Sigmoid colon (tissue), 7 donors: Measurements from ENCODE around the gene CEP44. TPM values are rescaled to one million over a fixed set of nuclear protein-coding genes. Genes with fewer than 3 reads are reported as not detected.
"Not testable (repeated sequence)": the region's sequence is repeated elsewhere in the genome, so short reads cannot be mapped to it uniquely, and the experiment has no call there.

Source experiments
- DNase-seq: peaks from one replicate; pipeline ENCODE4 v3.0.0-alpha.2; 2019
- H3K27ac ChIP-seq, 4 donors: fragments of 200-600 bp; sonication (generic); one replicate each; pipeline ENCODE4 v1.5.1; 2016 to 2019; ENCODE audit warnings: mild to moderate bottlenecking in 1 of 4
- H3K27me3 ChIP-seq, 3 donors: fragments of 200-600 bp; sonication (generic); one replicate each; pipeline ENCODE4 v1.5.1; 2019; ENCODE audit warnings: mild to moderate bottlenecking in 1 of 3
- H3K36me3 ChIP-seq, 4 donors: fragments of 200-600 bp; sonication (generic); one replicate each; pipeline ENCODE4 v1.5.1; 2016 to 2019
- H3K4me1 ChIP-seq, 4 donors: fragments of 200-600 bp; sonication (generic); one replicate each; pipeline ENCODE4 v1.5.1; 2017 to 2019
- H3K4me3 ChIP-seq, 4 donors: fragments of 200-600 bp; sonication (generic); one replicate each; pipeline ENCODE4 v1.5.1; 2017 to 2019; ENCODE audit warnings: mild to moderate bottlenecking in 2 of 4, moderate library complexity in 1 of 4
- H3K9me3 ChIP-seq, 4 donors: fragments of 200-600 bp in 3 of 4; sonication (generic) in 3 of 4; one replicate each; pipeline versions ENCODE4 v1.5.1 to v1.6.1; 2013 to 2019
- CTCF ChIP-seq, 4 experiments: fragments of 450-650 bp in 3 of 4; fragments of 200-600 bp in 1 of 4; IDR thresholded peaks; one replicate each; pipeline ENCODE4 v1.5.1; 2016 to 2019; ENCODE audit warnings: antibody characterized with exemption in 4 of 4, mild to moderate bottlenecking in 3 of 4, moderate library complexity in 2 of 4
- EP300 ChIP-seq, 4 donors: sonication (generic); formaldehyde crosslinking; IDR thresholded peaks; one replicate each; pipeline ENCODE4 v1.6.1; 2017; ENCODE audit warnings: antibody characterized with exemption in 4 of 4
- POLR2A ChIP-seq, 2 donors: fragments of 450-650 bp; IDR thresholded peaks; one replicate each; pipeline ENCODE4 v1.6.1; 2016; ENCODE audit warnings: antibody characterized with exemption in 2 of 2, mild to moderate bottlenecking in 2 of 2, moderate library complexity in 2 of 2
- POLR2AphosphoS5 ChIP-seq, 4 donors: sonication (generic); formaldehyde crosslinking; IDR thresholded peaks; one replicate each; pipeline ENCODE4 v1.6.1; 2017; ENCODE audit warnings: antibody characterized with exemption in 4 of 4
- WGBS, 2 donors: extraction: QIAGEN DNeasy Blood & Tissue Kit; methylation state at CpG; one replicate each; pipeline ENCODE4 v1.1.7; 2013; 5-methylcytosine and 5-hydroxymethylcytosine counted together
- intact Hi-C: fragments of 100-400 bp; cut with DNase I; formaldehyde crosslinking; loops from one replicate; pipeline ENCODE4 v1.15.1; 2023
- polyA plus RNA-seq, 3 donors: library from polyadenylated mRNA; stranded (reverse); fragments of 200-250 nt; gene quantifications; one replicate each; pipeline ENCODE4 v1.2.3, GENCODE V29; 2013
- total RNA-seq, 4 donors: library from RNA; depleted of rRNA; stranded (reverse); fragments of >200 nt; gene quantifications; one replicate each; pipeline ENCODE4 v1.1.0, GENCODE V29; 2016
- donor health status: healthy with polysubstance abuse.
- donor health status: Bipolar disorder and iron deficiency.
- donor health status: healthy.

CEP44 gene
- total and polyA plus RNA-seq, 7 donors: 3.9 to 47.4 (median 24.6) TPM

- no peaks in the 10 kb centered on the region for H3K4me1 ChIP-seq
- H3K36me3 ChIP-seq: peaks cover 0 to 7% (median 0%) of the 10 kb centered on the region in 4 donors
- WGBS, 2 donors: 95 to 98% methylated on average over 2 of the region's 2 CpGs
- H3K27ac ChIP-seq: no peak overlapping the region
- H3K27me3 ChIP-seq: no peaks in the 10 kb centered on the region
- DNase-seq: no peak
- H3K9me3 ChIP-seq: peaks cover 0 to 8% (median 0%) of the 10 kb centered on the region in 4 donors
- H3K4me3 ChIP-seq: no peak overlapping the region
- no peak for TF ChIP-seq EP300 (IDR thresholded peaks at IDR 0.05)
- TF ChIP-seq CTCF (IDR thresholded peaks at IDR 0.05): no peak
- TF ChIP-seq POLR2AphosphoS5 (IDR thresholded peaks at IDR 0.05): no peak
- TF ChIP-seq POLR2A (IDR thresholded peaks at IDR 0.05): no peak
- intact Hi-C loops: no loop called here
Observed at GRCh38 chr4:174292473-174292872, 8.8 kb downstream of the CEP44 start.

- H3K27ac ChIP-seq, H3K4me3 ChIP-seq, intact Hi-C loops, DNase-seq, H3K9me3 ChIP-seq, H3K27me3 ChIP-seq, H3K4me1 ChIP-seq: not testable (repeated sequence)
- 95 to 97% methylated on average over 30 of the region's 30 CpGs for WGBS, 2 donors
- peaks cover 0 to 14% (median 3%) of the 10 kb centered on the region in 4 donors for H3K36me3 ChIP-seq
Observed at GRCh38 chr4:174294641-174295040, 10.9 kb downstream of the CEP44 start.

- DNase-seq, intact Hi-C loops, H3K4me1 ChIP-seq, H3K27me3 ChIP-seq, H3K9me3 ChIP-seq, H3K4me3 ChIP-seq, H3K27ac ChIP-seq: not testable (repeated sequence)
- 97 to 98% methylated on average over 26 of the region's 27 CpGs for WGBS, 2 donors
- H3K36me3 ChIP-seq: peaks cover 0 to 17% (median 5%) of the 10 kb centered on the region in 4 donors
Observed at GRCh38 chr4:174295142-174295541, 11.4 kb downstream of the CEP44 start.

GRCh38 chr4:174303687-174304086 is 20.0 kb downstream of the CEP44 start:
- WGBS, 2 donors: 97 to 99% methylated on average over 1 of the region's 1 CpG
- peaks cover 0 to 83% (median 7%) of the 10 kb centered on the region in 4 donors for H3K36me3 ChIP-seq

GRCh38 chr4:174304664-174305063 is 21.0 kb downstream of the CEP44 start:
- 98 to 99% methylated on average over 1 of the region's 1 CpG for WGBS, 2 donors
- Histone ChIP-seq H3K4me1 (no peaks in the 10 kb centered on the region), H3K9me3 (no peaks in the 10 kb centered on the region), H3K36me3 (peaks cover 0 to 84% (median 4%) of the 10 kb centered on the region in 4 donors), H3K4me3 (no peak overlapping the region), H3K27me3 (no peaks in the 10 kb centered on the region), H3K27ac (no peak overlapping the region)
- no peak for DNase-seq
- no peak for TF ChIP-seq POLR2AphosphoS5 (IDR thresholded peaks at IDR 0.05)
- no peak for TF ChIP-seq EP300 (IDR thresholded peaks at IDR 0.05)
- no peak for TF ChIP-seq CTCF (IDR thresholded peaks at IDR 0.05)
- TF ChIP-seq POLR2A (IDR thresholded peaks at IDR 0.05): no peak
- intact Hi-C loops: no loop called here

More at GRCh38 chr4:174303687-174304086, 20.0 kb downstream of the CEP44 start:
- Histone ChIP-seq H3K27me3 (no peaks in the 10 kb centered on the region), H3K4me1 (no peaks in the 10 kb centered on the region), H3K27ac (no peak overlapping the region), H3K9me3 (no peaks in the 10 kb centered on the region), H3K4me3 (no peak overlapping the region)
- intact Hi-C loops: no loop called here
- no peak for TF ChIP-seq EP300 (IDR thresholded peaks at IDR 0.05)
- no peak for TF ChIP-seq CTCF (IDR thresholded peaks at IDR 0.05)
- no peak for DNase-seq

- H3K36me3 ChIP-seq: peaks cover 0 to 91% (median 2%) of the 10 kb centered on the region in 4 donors
- WGBS, 2 donors: 98 to 99% methylated on average over 3 of the region's 3 CpGs
- intact Hi-C loops: no loop called here
Observed at GRCh38 chr4:174305961-174306360, 22.2 kb downstream of the CEP44 start.

More at GRCh38 chr4:174305961-174306360, 22.2 kb downstream of the CEP44 start:
- no peaks in the 10 kb centered on the region for H3K4me1 ChIP-seq
- no peaks in the 10 kb centered on the region for H3K27me3 ChIP-seq
- no peak overlapping the region for H3K27ac ChIP-seq
- no peak for DNase-seq
- H3K9me3 ChIP-seq: no peaks in the 10 kb centered on the region
- H3K4me3 ChIP-seq: no peak overlapping the region
- TF ChIP-seq CTCF (IDR thresholded peaks at IDR 0.05): no peak
